Left colon (tissue), 2 donors: ENCODE measurements around the gene CDK6. TPM values are rescaled to one million over a fixed set of nuclear protein-coding genes. Genes with fewer than 3 reads are reported as not detected.

ENCODE experiments used
- ATAC-seq: fragments of 200-7000 bp; cut with Tn5 transposase; one replicate; pipeline ENCODE4 v1.9.1; 2020; ENCODE audit warnings: mild to moderate bottlenecking, moderate library complexity
- DNase-seq, 2 donors: peaks; one replicate each; pipeline ENCODE4 v3.0.0-alpha.2; 2020
- intact Hi-C, 2 donors: fragments of 100-400 bp; cut with DNase I in 1 of 2; cut with micrococcal nuclease in 1 of 2; formaldehyde crosslinking; loops; one replicate each; pipeline versions ENCODE4 v1.11.2 to v1.14.0; 2022; cut with DNase I, micrococcal nuclease
- total RNA-seq, 2 donors: library from RNA; stranded (reverse); fragmentation: NEBNext Ultra II Directional; extraction: Animal tissue kit (Norgen Biotek cat#: 25700); gene quantifications; one replicate each; pipeline ENCODE4 v1.2.1, GENCODE V29; 2021
- donor health status: DM: no; HTN: no; CAD: no.
- donor health status: DM: yes; HTN: yes; CAD: no.

Gene CDK6
- total RNA-seq, 2 donors from 2014 or later, result 27.2 to 35.5 TPM

DNA sequence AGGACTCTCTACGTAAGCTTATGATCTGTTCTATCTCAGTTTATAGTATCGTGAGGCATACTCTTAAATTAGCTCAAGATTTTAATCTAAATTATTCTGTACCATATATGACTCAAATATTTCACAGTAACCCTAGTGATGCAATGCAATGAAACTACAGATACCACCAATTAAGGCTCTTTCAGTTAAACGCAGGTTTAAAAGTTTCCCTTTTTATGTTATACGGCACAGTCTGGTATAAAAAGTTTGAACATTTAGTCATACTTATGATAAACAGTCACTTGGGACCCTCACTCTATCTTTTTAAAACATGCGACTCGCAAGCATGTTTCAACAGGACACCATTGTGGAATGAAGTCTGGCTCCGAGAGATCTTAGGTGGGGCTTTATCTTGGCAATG is 107.2 kb downstream of the CDK6 start:
- DNase-seq, result no peak
- ATAC-seq, result no peak
- intact Hi-C loops, result no loop called here

DNA sequence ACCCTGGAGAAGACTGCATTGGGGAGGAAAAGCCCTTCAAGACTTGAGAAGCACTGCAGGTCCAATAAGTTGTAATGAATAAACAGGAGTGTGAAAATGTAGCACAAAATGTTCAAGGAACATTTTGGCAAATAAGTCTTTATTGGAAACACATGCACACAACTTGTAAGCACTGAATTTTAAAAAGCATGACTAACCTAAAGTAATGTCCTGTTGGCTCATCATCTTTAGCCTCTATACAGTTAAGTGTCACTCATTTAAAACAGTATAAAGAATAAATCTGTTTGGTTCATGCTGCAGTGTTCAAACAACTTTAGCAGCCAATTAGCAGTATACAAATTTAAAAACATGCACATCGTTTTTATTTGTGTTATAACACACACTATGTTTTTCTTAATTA is 108.6 kb downstream of the CDK6 start:
- ATAC-seq (no peak), DNase-seq (no peak)
- intact Hi-C loops, result no loop called here

DNA sequence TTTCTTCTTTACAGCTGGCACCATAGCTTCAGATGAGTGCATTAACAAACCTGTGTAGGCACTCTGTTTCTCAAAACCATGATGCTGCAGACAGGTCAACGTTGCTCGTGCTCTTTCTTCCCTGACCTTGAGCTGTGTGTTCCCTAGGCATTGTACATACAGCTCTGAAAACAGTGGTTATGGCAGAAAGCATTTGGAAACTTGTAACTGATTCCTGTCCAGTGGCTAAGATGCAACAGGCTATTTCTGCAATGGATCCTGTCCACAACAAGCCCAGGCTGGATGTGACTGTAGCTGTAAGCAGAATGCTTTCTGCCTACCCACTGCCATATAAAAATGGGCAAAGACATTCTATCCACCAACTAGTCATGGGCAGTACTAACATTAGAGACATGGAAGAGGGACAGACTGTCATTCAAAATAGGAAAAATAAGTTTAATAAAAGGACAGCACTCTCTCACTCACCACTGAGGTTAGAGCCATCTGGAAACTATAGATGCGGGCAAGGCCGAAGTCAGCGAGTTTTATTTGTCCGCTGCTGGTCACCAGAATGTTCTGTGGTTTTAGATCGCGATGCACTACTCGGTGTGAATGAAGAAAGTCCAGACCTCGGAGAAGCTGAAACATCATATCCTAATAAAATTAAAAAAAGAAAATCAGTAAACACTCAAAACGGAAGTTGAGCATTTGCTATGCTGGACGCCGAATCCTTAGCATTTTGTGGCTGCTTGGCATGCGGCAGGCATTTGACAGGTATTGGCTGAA is 111.0 kb downstream of the CDK6 start:
- intact Hi-C loops, result no loop called here
- no peak for DNase-seq

DNA sequence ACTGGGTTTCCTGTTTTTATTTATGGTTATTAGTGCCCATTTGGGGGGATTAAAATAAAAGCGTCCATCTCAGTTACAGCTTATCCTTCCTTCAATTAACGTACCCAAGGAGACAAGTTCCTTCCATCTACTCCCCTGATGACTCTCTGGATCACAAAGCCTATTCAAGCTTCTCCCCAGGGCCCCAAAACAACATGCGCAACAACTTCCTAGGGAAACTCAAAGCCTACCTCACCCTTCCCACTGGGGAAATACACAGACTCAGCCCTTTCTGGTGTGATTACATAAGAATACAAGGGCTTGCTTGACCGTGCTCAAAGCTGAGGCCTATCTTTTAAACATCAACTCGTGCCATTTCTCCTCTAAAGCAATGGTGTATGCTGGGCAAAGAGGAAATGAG is 112.4 kb downstream of the CDK6 start:
- ATAC-seq (no peak), DNase-seq (no peak)
- intact Hi-C loops, result no loop called here

More for the DNA sequence above, 111.0 kb downstream of the CDK6 start:
- no peak for ATAC-seq

DNA sequence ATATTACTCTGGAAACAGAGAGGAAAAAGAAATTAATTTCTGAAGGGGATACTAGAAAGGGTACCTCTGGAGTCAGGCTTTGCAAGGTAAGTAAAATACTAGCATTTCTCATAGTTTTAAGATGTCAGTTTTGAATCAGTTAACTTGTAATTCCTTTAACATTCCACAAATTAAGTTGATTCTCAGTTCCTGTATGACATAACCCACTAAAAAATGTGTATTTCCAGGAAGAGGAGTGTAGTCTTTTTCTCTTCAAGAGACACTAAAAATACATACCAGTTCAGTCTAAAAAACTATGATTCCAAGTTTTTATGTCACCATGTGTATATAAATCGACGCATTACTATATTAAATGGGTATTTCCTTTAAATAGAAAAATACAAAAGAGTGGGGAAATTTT is 113.2 kb downstream of the CDK6 start:
- intact Hi-C loops, result no loop called here
- no peak for ATAC-seq
- no peak for DNase-seq

DNA sequence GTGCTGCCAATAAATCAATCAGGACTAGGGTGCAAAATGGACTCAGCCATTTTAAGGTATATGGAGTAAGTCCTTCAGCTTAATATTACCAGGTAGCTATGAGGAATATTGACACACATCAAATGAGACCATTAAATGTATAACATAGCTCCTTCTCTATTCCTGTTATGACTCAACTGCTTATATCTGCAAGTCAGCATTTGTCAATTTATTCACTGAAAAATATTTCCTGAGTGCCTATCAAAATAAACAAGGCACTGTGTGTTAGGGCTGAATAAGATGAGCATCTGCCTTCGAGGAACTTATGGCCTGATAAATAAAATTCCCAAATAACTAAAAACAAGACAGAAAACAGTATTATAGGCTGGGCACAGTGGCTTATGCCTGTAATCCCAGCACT is 113.8 kb downstream of the CDK6 start:
- ATAC-seq, result no peak
- no peak for DNase-seq
- intact Hi-C loops, result no loop called here

DNA sequence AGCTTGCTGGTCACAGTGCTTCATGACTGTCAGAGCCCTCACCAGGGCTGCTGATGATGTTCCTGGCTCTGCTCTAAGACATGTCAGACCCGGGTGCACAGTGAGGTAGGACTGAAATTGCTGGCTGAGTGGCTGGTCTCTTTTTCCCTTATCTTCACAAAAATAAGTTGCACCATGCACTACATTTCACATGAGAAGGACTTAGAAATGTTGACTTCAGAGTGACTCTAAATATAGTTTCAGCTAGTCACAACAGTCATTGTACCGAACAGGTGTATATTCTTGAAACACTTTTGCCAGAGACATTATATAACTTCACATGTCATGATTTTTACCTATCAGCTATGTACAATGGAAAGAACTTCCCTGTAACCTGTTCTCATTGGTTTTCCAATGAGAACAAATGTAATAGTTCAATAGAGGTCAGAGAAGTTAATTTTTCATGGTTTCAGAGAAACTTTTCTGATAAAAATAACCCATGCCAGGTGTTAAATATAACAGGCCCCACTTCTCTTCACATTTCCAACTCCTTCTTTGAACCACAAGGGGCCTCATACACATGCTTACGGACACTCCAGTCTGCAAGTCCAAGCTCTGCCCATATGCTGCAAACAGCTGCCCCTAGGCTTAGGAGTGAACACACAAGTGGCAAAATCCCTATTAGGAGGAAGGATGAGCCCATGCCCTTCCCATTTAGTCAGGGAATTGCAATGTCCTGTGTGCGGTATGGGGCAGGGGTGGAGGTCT is 115.6 kb downstream of the CDK6 start:
- ATAC-seq (no peak), DNase-seq (no peak)
- intact Hi-C loops, result no loop called here

DNA sequence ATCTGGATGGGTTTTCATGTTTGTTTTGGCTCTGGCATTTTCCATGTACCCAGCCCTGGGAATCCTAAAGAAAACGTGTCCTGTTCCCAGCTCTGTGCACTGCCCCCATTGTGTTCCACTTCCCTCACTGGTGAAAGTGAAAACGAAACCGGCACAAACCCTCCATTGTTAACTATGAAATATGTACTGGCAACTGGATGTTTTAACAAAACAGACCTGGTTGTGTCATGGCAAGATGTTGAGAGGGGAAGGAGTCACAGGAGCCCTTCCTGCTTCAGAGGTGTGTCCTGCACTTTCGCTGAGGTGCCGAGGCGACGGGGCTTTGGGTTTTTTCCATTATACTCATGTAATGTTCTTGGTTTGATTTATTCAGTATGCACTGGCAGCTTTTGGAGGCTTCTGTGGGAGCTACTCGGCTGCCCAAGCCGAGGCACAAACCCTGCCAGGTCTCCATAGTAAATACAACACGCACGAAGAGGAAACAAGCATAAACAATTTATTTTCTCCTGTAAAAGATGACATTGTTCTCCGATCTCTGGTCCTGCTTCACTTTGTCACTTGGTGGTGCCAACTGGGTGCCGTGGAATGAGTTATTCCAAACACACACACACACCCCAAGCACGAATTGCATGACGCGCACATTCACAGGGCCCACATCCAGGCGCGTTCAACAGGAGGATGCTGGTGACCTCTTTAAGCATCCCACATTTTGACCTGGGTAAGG is 118.2 kb downstream of the CDK6 start:
- ATAC-seq (peak; percentile 88), DNase-seq (peak; percentile 41 to 73)
- intact Hi-C loops, result loop anchor here in 1 of 2 donors (10.0 kb wide), 1 partner anchor 117 kb away; the partner anchor contains the start of gene CDK6

DNA sequence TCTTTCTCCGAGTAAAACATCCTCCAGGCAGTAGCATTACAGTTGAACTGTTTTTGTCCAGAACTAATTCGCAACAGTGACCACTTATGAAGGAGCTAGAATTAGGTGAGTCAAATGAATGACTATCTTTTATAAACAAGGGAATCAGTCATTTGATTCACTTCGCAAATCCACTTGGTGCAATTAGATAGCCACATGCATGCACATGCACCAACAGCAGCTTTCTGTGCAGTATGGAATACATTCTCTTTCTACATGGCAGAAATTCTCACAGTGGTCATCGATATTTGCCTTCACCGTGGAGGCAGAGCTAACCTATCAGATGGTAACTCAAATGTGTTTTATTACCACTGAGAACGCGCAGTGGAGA is 118.8 kb downstream of the CDK6 start:
- DNase-seq (no peak), ATAC-seq (no peak)
- intact Hi-C loops, result loop anchor here in 1 of 2 donors (10.0 kb wide), 1 partner anchor 117 kb away; the partner anchor contains the start of gene CDK6

DNA sequence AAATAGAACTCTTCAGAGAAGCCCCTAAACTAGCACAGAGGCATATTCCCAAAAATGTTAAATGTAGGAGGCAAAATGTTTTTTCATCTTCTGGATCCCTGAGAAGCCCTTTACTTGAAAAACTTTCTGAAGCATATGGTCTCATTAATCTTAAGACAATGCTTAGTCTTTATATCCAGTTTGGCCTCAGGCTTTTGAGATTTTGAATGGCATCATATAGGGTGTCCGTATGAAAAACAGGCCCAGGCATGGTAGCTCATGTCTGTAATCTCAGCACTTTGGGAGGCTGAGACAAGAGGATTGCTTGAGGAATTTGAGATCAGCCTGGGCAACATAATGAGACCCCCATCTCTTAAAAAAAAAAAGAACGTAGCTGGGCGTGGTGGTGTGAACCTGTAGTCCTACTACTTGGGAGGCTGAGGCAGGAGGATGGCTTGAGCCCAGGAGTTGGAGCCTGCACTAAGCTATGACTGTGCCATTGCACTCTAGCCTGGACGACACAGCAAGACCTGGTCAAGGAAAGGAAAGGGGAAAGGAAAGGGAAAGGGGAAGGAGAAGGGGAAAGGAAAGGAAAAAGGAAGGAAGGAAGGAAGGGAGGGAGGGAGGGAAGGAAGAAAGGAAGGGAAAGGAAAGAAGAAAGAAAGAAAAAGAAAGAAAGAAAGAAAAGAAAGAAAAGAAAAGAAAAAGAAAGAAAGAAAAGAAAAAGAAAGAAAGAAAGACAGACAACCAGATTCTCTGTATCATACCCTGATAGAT is 119.4 kb downstream of the CDK6 start:
- DNase-seq (no peak), ATAC-seq (no peak)
- intact Hi-C loops, result loop anchor here in 1 of 2 donors (10.0 kb wide), 1 partner anchor 118 kb away; the partner anchor contains the start of gene CDK6

DNA sequence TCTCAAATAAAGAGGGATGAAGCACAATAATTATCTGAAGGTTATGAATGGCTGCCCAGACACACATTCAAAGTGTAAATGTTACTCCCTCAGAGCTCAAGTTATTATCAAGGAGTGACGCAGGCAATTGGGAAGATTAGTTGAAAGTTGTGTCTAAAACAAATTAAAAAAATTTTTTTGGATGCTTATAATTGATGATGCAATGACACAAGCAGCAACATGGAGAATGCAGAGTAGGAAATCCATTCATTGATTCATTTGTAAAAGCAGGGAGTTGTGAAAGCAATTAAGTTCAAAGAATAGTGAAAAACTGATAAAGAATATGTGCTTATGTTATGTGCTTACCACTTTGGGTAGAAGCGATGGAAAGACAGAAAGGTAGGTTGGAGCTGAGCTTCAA is 120.4 kb downstream of the CDK6 start:
- ATAC-seq (no peak), DNase-seq (no peak)
- intact Hi-C loops, result loop anchor here in 1 of 2 donors (10.0 kb wide), 1 partner anchor 119 kb away; the partner anchor contains the start of gene CDK6

DNA sequence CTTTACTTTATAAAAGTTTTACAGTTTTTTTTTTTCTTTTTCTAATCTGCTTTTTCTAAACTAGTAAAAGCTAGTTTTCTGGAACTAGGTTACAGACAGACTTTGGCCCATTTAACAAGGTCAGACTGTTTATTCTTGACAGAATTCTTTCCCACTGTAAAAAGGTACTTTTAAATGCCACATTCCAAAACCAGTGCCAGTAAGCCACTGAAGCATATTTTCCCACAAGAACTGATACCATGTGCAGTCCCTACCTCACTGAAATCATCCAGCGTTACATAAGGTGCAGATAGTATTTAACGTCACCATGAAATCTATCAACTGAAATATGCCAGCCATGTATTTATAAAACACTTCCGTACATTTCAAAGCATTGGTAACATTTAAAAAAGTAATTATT is 121.6 kb downstream of the CDK6 start:
- intact Hi-C loops, result loop anchor here in 1 of 2 donors (10.0 kb wide), 1 partner anchor 120 kb away; the partner anchor contains the start of gene CDK6
- DNase-seq (no peak), ATAC-seq (no peak)

DNA sequence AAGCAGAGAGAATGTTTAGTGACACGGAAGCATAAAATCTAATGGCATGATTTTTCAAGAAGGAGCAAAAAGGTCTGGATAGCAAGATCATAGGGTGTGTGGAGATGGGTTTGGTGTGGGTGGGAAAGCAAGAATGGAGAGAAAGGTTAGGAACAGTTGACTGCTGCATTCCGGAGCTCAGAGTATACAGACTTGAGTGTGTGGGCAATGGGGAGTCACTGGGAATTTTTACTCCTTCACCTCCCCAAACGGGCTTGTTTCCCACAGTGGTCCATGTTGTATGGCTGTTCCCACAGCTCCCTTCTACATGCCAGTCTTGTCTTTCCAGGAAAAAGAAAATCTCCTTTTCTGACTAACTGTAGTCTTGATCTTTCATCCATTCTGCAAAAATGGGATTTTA is 122.1 kb downstream of the CDK6 start:
- no peak for DNase-seq
- ATAC-seq, result no peak
- intact Hi-C loops, result loop anchor here in 1 of 2 donors (10.0 kb wide), 1 partner anchor 121 kb away; the partner anchor contains the start of gene CDK6

DNA sequence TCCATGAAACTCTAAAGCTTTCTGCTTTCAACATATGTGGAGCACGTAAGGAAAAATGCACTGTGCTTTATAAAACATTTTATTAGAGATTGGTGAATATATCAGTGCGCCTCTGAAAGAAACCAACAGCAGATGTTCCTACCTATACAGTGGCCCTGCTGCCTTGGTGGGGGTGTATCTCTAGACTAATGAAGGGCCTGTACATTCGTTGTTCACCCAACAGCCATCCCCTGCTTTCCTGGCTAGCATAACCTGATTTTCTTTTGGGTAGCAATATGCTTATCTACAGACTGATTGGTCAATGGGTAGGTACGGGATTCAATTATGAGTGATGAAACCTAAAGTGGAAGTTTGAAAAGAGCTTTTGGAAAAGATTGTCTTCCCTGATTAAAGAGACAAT is 126.5 kb downstream of the CDK6 start:
- DNase-seq, result no peak
- no peak for ATAC-seq
- intact Hi-C loops, result loop anchor here in 1 of 2 donors (10.0 kb wide), 1 partner anchor 125 kb away; the partner anchor contains the start of gene CDK6

DNA sequence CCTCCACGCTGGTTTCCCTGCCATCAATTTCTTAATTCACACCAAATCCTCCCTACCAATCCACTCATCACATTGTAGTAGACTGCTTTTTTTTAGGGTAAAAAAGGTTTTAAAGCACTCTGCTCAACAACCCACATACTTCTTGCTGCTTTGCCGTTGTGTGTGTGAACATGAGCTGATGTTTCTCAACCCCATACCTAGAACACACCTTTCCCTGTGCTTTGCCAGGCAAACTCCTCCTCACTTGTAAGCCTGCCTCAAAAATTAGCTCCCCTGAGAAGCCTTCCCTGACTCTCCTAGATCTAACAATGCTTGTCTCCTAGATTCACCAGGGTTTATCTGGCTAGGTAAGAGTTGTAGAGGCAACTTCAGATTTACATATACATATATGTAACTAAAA is 127.2 kb downstream of the CDK6 start:
- ATAC-seq, result no peak
- intact Hi-C loops, result no loop called here
- DNase-seq, result no peak

DNA sequence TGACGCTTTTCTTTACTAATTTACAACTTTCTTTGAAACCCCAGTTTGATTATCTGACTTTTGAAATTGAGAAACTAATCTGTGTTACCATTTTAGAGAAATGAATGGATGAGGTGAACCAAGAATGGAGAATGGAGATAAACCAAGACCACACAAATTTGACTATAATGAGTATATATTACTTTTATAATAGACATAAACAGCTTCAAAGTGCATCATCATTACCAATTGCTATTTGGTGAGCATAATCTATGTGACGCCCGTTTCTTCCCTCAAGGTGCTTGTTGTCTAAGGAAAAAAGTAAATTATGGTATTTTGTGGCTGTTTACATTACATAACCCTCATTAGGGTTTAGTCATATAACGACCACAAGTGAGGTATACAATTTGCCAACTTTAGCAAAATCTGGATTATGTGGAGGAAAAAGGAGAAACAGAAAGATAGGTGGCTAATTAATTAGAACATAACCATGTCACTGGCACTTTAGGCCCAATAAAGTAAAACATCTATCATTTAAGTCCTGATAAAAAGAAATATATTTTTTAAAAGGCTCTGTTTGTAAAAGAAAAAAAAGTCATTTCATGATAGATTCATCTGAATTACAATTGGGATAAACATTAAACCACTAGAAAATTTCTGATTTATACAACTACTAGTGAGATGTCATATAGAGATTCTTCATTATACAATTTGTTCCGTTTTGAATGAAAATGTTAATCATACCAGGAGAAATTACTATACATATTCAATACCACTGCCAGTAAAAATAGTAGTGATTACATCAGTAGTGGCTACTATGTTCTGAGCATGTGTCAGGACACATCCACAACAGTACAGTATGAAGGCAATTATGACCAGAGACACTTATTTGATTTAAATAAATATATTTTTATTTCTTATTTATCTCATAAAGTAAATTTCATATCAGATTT is 128.0 kb downstream of the CDK6 start:
- DNase-seq, result no peak
- intact Hi-C loops, result no loop called here
- ATAC-seq, result no peak

DNA sequence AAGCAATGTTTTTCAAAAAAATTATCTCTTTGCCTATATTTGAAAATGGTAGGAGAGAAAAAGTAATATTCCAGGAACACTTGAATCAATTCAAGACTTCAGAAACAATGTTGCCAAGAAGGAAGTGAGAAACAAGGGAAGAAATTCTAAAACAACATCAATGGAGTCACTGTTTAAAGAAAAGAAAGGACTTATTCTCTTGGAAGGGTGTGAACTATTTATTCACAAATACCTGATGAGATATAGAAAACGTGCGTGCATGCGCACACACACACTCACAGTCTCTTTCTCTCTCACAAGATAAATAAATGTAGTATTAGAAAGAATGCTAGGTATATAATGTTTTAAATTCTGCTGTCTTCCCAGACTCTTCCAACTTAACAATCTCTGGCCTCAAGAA is 128.9 kb downstream of the CDK6 start:
- DNase-seq (no peak), ATAC-seq (no peak)
- intact Hi-C loops, result no loop called here

DNA sequence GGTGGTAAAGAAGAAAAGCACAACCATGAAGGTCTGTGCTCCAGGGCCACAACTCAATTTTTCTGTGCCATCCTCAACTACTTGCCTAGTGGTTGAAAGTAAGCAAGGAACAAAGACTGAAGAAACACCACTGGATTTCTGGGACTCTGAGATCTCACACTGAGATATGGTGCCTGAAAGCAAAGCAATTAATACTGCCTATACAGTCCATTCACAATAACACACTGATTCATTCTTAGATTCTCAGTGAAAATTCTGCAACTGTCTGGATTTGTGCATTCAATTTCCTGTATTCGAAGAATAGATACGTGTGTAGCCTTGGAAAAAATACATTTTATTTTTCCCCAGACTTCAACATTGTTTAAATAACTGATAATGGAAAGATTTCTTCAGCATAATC is 129.8 kb downstream of the CDK6 start:
- no peak for ATAC-seq
- DNase-seq, result no peak
- intact Hi-C loops, result no loop called here
